HepG2 (cell line): ENCODE measurements around the gene DCLRE1C. TPM values are rescaled to one million over a fixed set of nuclear protein-coding genes. Genes with fewer than 3 reads are reported as not detected.

Experiments used
- ATAC-seq: fragments of 200-7000 bp; cut with Tn5 transposase; 3 replicates; pipeline ENCODE4 v1.9.1; 2020; ENCODE audit warnings: mild to moderate bottlenecking, moderate library complexity
- BruUV-seq: library from RNA; stranded (reverse); fragments of 400-500 nt; replicated peaks from 2 replicates; lab custom pipeline; 2021; lab: Mats Ljungman, UMichigan
- CTCF ChIA-PET: fragments of 300-600 bp; formaldehyde crosslinking; extraction: SDS; loops from one replicate; lab custom pipeline; 2021; ENCODE audit warnings: low total read pairs, inconsistent platforms, low intra/inter-chr PET ratio; lab: Yijun Ruan, JAX
- POLR2A ChIA-PET: fragments of 350-600 bp; sonication (Branson Sonifier 250); formaldehyde crosslinking; loops from one replicate; lab custom pipeline; 2020; ENCODE audit warnings: antibody characterized with exemption, inconsistent platforms; lab: Yijun Ruan, JAX
- DNase-seq: peaks from one replicate; pipeline ENCODE4 v3.0.0-alpha.2; 2015; ENCODE audit warnings: low spot score
- FAIRE-seq: peaks from 3 replicates; lab custom pipeline; 2011; peaks lifted over from hg19 to GRCh38; lab: Jason Lieb, UNC
- H2AFZ ChIP-seq: one replicate; pipeline ENCODE4 v1.6.1; 2011; ENCODE audit warnings: low read length, inconsistent platforms
- H3K27ac ChIP-seq: fragments of 300-600 bp; 3 replicates; pipeline ENCODE4 v1.8.0; 2011; ENCODE audit warnings: mixed run types, mild to moderate bottlenecking, mixed read lengths, low read length, inconsistent platforms; ENCODE audit not compliant: insufficient read depth; ENCODE audit errors: extremely low read length
- H3K27me3 ChIP-seq, 2 experiments: fragments of 200-600 bp in 1 of 2; 2 replicates in 1 of 2; 3 replicates in 1 of 2; pipeline versions ENCODE4 v1.6.0 to v1.8.0; 2011; ENCODE audit warnings: low read length in 2 of 2, mild to moderate bottlenecking in 2 of 2, moderate library complexity in 2 of 2, inconsistent platforms in 1 of 2; ENCODE audit not compliant: insufficient read depth in 2 of 2, control insufficient read depth in 1 of 2
- H3K36me3 ChIP-seq, 2 experiments: fragments of 200-600 bp in 1 of 2; replicated peaks in 1 of 2; 2 replicates in 1 of 2; 3 replicates in 1 of 2; pipeline versions ENCODE4 v1.5.1 to v1.8.0; 2011; ENCODE audit warnings: low read length in 2 of 2, inconsistent platforms in 1 of 2; ENCODE audit not compliant: insufficient read depth in 2 of 2, control insufficient read depth in 1 of 2
- H3K4me1 ChIP-seq: 2 replicates; pipeline ENCODE4 v1.5.1; 2012; ENCODE audit warnings: low read length, inconsistent platforms; ENCODE audit not compliant: insufficient read depth
- H3K4me2 ChIP-seq: 2 replicates; pipeline ENCODE4 v1.6.0; 2011; ENCODE audit warnings: low read depth, low read length, inconsistent platforms
- H3K4me3 ChIP-seq, 3 experiments: fragments of 200-600 bp in 1 of 3; sonication (generic), shearing (Covaris generic) in 1 of 3; replicated peaks in 1 of 3; 2 replicates each; pipeline ENCODE4 v1.5.1; 2011 to 2016; ENCODE audit warnings: low read length in 3 of 3, inconsistent platforms in 2 of 3, low read depth in 2 of 3, mild to moderate bottlenecking in 2 of 3, control low read depth in 1 of 3, mixed read lengths in 1 of 3; ENCODE audit not compliant: insufficient read depth in 1 of 3
- H3K79me2 ChIP-seq: one replicate; pipeline ENCODE4 v1.6.1; 2011; ENCODE audit warnings: low read length, inconsistent platforms; ENCODE audit not compliant: insufficient read depth
- H3K9ac ChIP-seq: 2 replicates; pipeline ENCODE4 v1.6.0; 2011; ENCODE audit warnings: mild to moderate bottlenecking, low read depth, low read length, inconsistent platforms; ENCODE audit not compliant: insufficient read depth
- H3K9me3 ChIP-seq: 2 replicates; pipeline ENCODE4 v1.5.1; 2012; ENCODE audit warnings: mild to moderate bottlenecking, low read length
- H4K20me1 ChIP-seq: 2 replicates; pipeline ENCODE4 v1.6.0; 2011; ENCODE audit warnings: inconsistent platforms, mild to moderate bottlenecking, low read length, moderate library complexity; ENCODE audit not compliant: insufficient read depth
- ATF6 ChIP-seq: sonication (generic); formaldehyde crosslinking; conservative IDR thresholded peaks from 2 replicates; pipeline ENCODE4 v1.4.0; 2020; ENCODE audit warnings: missing genetic modification reagents
- ELF1 ChIP-seq: sonication (generic); formaldehyde crosslinking; IDR thresholded peaks from 2 replicates; pipeline ENCODE4 v1.4.0; 2020; ENCODE audit warnings: missing genetic modification reagents
- FUBP1 ChIP-seq: sonication (generic); formaldehyde crosslinking; IDR thresholded peaks from 2 replicates; pipeline ENCODE4 v1.5.1; 2020; ENCODE audit warnings: missing genetic modification reagents, mild to moderate bottlenecking, borderline replicate concordance
- HOMEZ ChIP-seq: IDR thresholded peaks from 2 replicates; pipeline ENCODE4 v1.6.1; 2016; ENCODE audit warnings: low read depth
- KDM5B ChIP-seq: sonication (generic); formaldehyde crosslinking; IDR thresholded peaks from 2 replicates; pipeline ENCODE4 v1.4.0; 2020; ENCODE audit warnings: missing genetic modification reagents, mild to moderate bottlenecking, borderline replicate concordance
- NR2F1 ChIP-seq, 2 experiments: fragments of 450-650 bp in 1 of 2; formaldehyde crosslinking in 1 of 2; IDR thresholded peaks; 2 replicates each; pipeline versions ENCODE4 v1.5.0 to v1.6.1; 2016 to 2020; ENCODE audit warnings: mild to moderate bottlenecking in 1 of 2, missing compliant biosample characterization in 1 of 2, missing genetic modification reagents in 1 of 2, moderate library complexity in 1 of 2
- PHB2 ChIP-seq: fragments of 450-650 bp; IDR thresholded peaks from 2 replicates; pipeline ENCODE4 v1.6.1; 2018; ENCODE audit not compliant: partially characterized antibody
- PTBP1 ChIP-seq: fragments of 200-400 bp; formaldehyde crosslinking; IDR thresholded peaks from 2 replicates; pipeline ENCODE4 v1.6.1; 2018; ENCODE audit warnings: low read length, low read depth; ENCODE audit not compliant: poor library complexity, severe bottlenecking
- ZMAT3 ChIP-seq: sonication (generic); formaldehyde crosslinking; conservative IDR thresholded peaks from 2 replicates; pipeline ENCODE4 v1.7.0; 2021; ENCODE audit warnings: missing genetic modification reagents
- ZNF160 ChIP-seq: sonication (generic); formaldehyde crosslinking; IDR thresholded peaks from 2 replicates; pipeline ENCODE4 v1.8.0; 2022; ENCODE audit warnings: mild to moderate bottlenecking, inconsistent platforms, missing genetic modification reagents
- ZNF24 ChIP-seq: fragments of 450-650 bp; IDR thresholded peaks from 2 replicates; pipeline ENCODE4 v1.6.1; 2017; ENCODE audit warnings: antibody characterized with exemption, mild to moderate bottlenecking
- ZNF367 ChIP-seq: sonication (generic); formaldehyde crosslinking; IDR thresholded peaks from 2 replicates; pipeline ENCODE4 v1.4.0; 2020; ENCODE audit warnings: missing genetic modification reagents, borderline replicate concordance
- ZNF720 ChIP-seq: sonication (generic); formaldehyde crosslinking; IDR thresholded peaks from 2 replicates; pipeline ENCODE4 v1.4.0; 2020; ENCODE audit warnings: missing genetic modification reagents
- ZNF883 ChIP-seq: sonication (generic); formaldehyde crosslinking; IDR thresholded peaks from 2 replicates; pipeline ENCODE4 v1.5.1; 2020; ENCODE audit warnings: mild to moderate bottlenecking, missing genetic modification reagents; ENCODE audit errors: not compliant biosample characterization
- WGBS: methylation state at CpG from one replicate; pipeline ENCODE4 v1.1.6; 2017; ENCODE audit warnings: low lambda C conversion rate; 5-methylcytosine and 5-hydroxymethylcytosine counted together
- in situ Hi-C: cut with HindIII; loops from 2 replicates; pipeline ENCODE4 v1.10.0; 2017; ENCODE audit warnings: low pct_unique_long_range_greater_than_20kb; ENCODE audit not compliant: extremely low pct_ligation_motif_present
- intact Hi-C: fragments of 100-400 bp; cut with micrococcal nuclease; formaldehyde crosslinking; loops from one replicate; pipeline ENCODE4 v1.10.0; 2022; ENCODE audit not compliant: unreplicated experiment
- polyA plus RNA-seq, 8 experiments: library from polyadenylated mRNA; depleted of rRNA in 3 of 8; stranded (reverse) in 7 of 8; unstranded in 1 of 8; fragments of >200 nt; fragmentation: Illumina TruSeq in 4 of 8; extraction: Trizol in 4 of 8; gene quantifications; 2 replicates each; pipeline versions ENCODE4 v1.2.1 to v1.2.3, GENCODE V29; 2011 to 2016; ENCODE audit warnings: low read depth in 4 of 8, missing spikeins in 1 of 8, mixed read lengths in 1 of 8; ENCODE audit not compliant: insufficient read depth in 1 of 8
- total RNA-seq, 5 experiments: library from RNA; depleted of rRNA; stranded (reverse); fragments of >200 nt; fragmentation: Illumina TruSeq; extraction: Trizol; gene quantifications; 2 replicates each; pipeline ENCODE4 v1.2.3, GENCODE V29; 2016; ENCODE audit warnings: low read depth in 1 of 5
- TF ChIP-seq, protein P1 (sequence below): fragments of 450-650 bp; IDR thresholded peaks from 2 replicates; pipeline ENCODE4 v1.6.1; 2016
- TF ChIP-seq, protein P2 (sequence below), 2 experiments: sonication (generic) in 1 of 2; formaldehyde crosslinking in 1 of 2; IDR thresholded peaks; 2 replicates each; pipeline versions ENCODE4 v1.4.0 to v1.6.1; 2018 to 2020; ENCODE audit warnings: missing genetic modification reagents in 2 of 2, borderline replicate concordance in 1 of 2, low read depth in 1 of 2, mild to moderate bottlenecking in 1 of 2, missing biosample characterization in 1 of 2

DCLRE1C gene
- total and polyA plus RNA-seq, 2 of the 13 experiments (the other 11 are each of a cell fraction or from before 2014, with no cell fraction given): 3.0 to 10.3 TPM

GRCh38 chr10:14916600-14916999, 37.3 kb downstream of the DCLRE1C start:
- CTCF ChIA-PET: no interaction called here
- Histone ChIP-seq H2AFZ (no peak overlapping the region), H3K9me3 (peaks cover 21% of the 10 kb centered on the region), H3K36me3 (peaks cover 11 to 59% of the 10 kb centered on the region in 2 experiments), H3K27ac (no peak overlapping the region), H4K20me1 (no peaks in the 10 kb centered on the region), H3K9ac (no peak overlapping the region), H3K4me3 (no peak overlapping the region), H3K27me3 (no peaks in the 10 kb centered on the region), H3K4me2 (no peak overlapping the region), H3K4me1 (no peaks in the 10 kb centered on the region), H3K79me2 (no peaks in the 10 kb centered on the region)
- BruUV-seq: no TSS peak
- POLR2A ChIA-PET: no interaction called here
- FAIRE-seq (no peak), DNase-seq (no peak), ATAC-seq (no peak)
- intact Hi-C loops: no loop called here
- 99% methylated on average over 2 of the region's 2 CpGs for WGBS
- in situ Hi-C loops: no loop called here
- no peak for TF ChIP-seq ZNF24
- TF ChIP-seq NR2F1 (CRISPR knock-in tag; IDR thresholded peaks at IDR 0.05): no peak
- no peak for TF ChIP-seq ZNF367
- TF ChIP-seq, protein P1, sequence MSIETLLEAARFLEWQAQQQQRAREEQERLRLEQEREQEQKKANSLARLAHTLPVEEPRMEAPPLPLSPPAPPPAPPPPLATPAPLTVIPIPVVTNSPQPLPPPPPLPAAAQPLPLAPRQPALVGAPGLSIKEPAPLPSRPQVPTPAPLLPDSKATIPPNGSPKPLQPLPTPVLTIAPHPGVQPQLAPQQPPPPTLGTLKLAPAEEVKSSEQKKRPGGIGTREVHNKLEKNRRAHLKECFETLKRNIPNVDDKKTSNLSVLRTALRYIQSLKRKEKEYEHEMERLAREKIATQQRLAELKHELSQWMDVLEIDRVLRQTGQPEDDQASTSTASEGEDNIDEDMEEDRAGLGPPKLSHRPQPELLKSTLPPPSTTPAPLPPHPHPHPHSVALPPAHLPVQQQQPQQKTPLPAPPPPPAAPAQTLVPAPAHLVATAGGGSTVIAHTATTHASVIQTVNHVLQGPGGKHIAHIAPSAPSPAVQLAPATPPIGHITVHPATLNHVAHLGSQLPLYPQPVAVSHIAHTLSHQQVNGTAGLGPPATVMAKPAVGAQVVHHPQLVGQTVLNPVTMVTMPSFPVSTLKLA: no peak
- TF ChIP-seq, protein P2, sequence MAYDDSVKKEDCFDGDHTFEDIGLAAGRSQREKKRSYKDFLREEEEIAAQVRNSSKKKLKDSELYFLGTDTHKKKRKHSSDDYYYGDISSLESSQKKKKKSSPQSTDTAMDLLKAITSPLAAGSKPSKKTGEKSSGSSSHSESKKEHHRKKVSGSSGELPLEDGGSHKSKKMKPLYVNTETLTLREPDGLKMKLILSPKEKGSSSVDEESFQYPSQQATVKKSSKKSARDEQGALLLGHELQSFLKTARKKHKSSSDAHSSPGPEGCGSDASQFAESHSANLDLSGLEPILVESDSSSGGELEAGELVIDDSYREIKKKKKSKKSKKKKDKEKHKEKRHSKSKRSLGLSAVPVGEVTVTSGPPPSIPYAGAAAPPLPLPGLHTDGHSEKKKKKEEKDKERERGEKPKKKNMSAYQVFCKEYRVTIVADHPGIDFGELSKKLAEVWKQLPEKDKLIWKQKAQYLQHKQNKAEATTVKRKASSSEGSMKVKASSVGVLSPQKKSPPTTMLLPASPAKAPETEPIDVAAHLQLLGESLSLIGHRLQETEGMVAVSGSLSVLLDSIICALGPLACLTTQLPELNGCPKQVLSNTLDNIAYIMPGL (CRISPR knock-in tag; IDR thresholded peaks at IDR 0.05; ENCODE audit: borderline replicate concordance in 1 of 2, low read depth in 1 of 2): no peak
- TF ChIP-seq ZNF160 (CRISPR knock-in tag): no peak
- no peak for TF ChIP-seq ELF1 (CRISPR knock-in tag)
- TF ChIP-seq KDM5B (CRISPR knock-in tag): no peak
- TF ChIP-seq ATF6 (CRISPR knock-in tag): no peak
- no peak for TF ChIP-seq ZMAT3 (CRISPR knock-in tag)
- TF ChIP-seq HOMEZ: no peak
- no peak for TF ChIP-seq ZNF883 (CRISPR knock-in tag)
- no peak for TF ChIP-seq FUBP1 (CRISPR knock-in tag)
- no peak for TF ChIP-seq ZNF720 (CRISPR knock-in tag)
- TF ChIP-seq PHB2: no peak
- no peak for TF ChIP-seq PTBP1
